NCI-H1092 treated with DMSO at 0.1 percent for 48 hours (cell line): Measurements from ENCODE around the gene FLCN.
"Not testable (repeated sequence)": the region's sequence is repeated elsewhere in the genome, so short reads cannot be mapped to it uniquely, and the experiment has no call there.

Experiments
- DNase-seq: peaks from one replicate; lab custom pipeline; 2025; lab: John Stamatoyannopoulos, UW

FLCN gene

GRCh38 chr17:17186051-17186450, 50.9 kb downstream of the FLCN start:
- DNase-seq, result no peak

GRCh38 chr17:17184985-17185757, 51.8 kb downstream of the FLCN start:
- DNase-seq, result not testable (repeated sequence)

- no peak for DNase-seq
These were observed 53.2 kb downstream of the FLCN start for GRCh38 chr17:17183744-17184143.

- DNase-seq, result no peak
These were observed 54.3 kb downstream of the FLCN start for GRCh38 chr17:17182598-17183136.

GRCh38 chr17:17181666-17182597, 55.0 kb downstream of the FLCN start:
- DNase-seq, result no peak

- DNase-seq, result no peak
These were observed 56.0 kb downstream of the FLCN start for GRCh38 chr17:17180741-17181525.

GRCh38 chr17:17180141-17180603, 56.8 kb downstream of the FLCN start:
- DNase-seq, result no peak

- DNase-seq, result no peak
These were observed 57.6 kb downstream of the FLCN start for GRCh38 chr17:17179371-17179827.

- DNase-seq, result no peak
These were observed 59.8 kb downstream of the FLCN start for GRCh38 chr17:17177176-17177575.

- DNase-seq, result no peak
These were observed 60.6 kb downstream of the FLCN start for GRCh38 chr17:17176341-17176740.

GRCh38 chr17:17175917-17176316, 61.1 kb downstream of the FLCN start:
- no peak for DNase-seq

- DNase-seq, result no peak
These were observed 61.6 kb downstream of the FLCN start for GRCh38 chr17:17175340-17175739.

GRCh38 chr17:17173921-17174320, 63.0 kb downstream of the FLCN start:
- DNase-seq, result no peak

GRCh38 chr17:17172990-17173389, 64.0 kb downstream of the FLCN start:
- DNase-seq, result no peak

- DNase-seq, result no peak
These were observed 64.7 kb downstream of the FLCN start for GRCh38 chr17:17172001-17172939.

- no peak for DNase-seq
These were observed 65.8 kb downstream of the FLCN start for GRCh38 chr17:17171186-17171585.

GRCh38 chr17:17170346-17170985, 66.5 kb downstream of the FLCN start:
- no peak for DNase-seq

GRCh38 chr17:17169396-17169795, 67.6 kb downstream of the FLCN start:
- DNase-seq, result no peak

GRCh38 chr17:17168401-17168800, 68.6 kb downstream of the FLCN start:
- no peak for DNase-seq

GRCh38 chr17:17167986-17168385, 69.0 kb downstream of the FLCN start:
- no peak for DNase-seq
